Endothelial cell (in vitro differentiated cells): Measurements from ENCODE around the gene TMEM203. TPM values are rescaled to one million over a fixed set of nuclear protein-coding genes. Genes with fewer than 3 reads are reported as not detected.

Source experiments
- DNase-seq: peaks from one replicate; pipeline ENCODE4 v3.0.0; 2021; ENCODE audit warnings: low spot score
- H3K27ac Mint-ChIP-seq: one replicate; pipeline ENCODE4 v1.8.0; 2021; ENCODE audit warnings: mixed read lengths, inconsistent platforms; ENCODE audit not compliant: unreplicated experiment
- H3K27me3 Mint-ChIP-seq: one replicate; pipeline ENCODE4 v1.8.0; 2021; ENCODE audit warnings: mild to moderate bottlenecking, moderate library complexity, mixed read lengths, inconsistent platforms; ENCODE audit not compliant: unreplicated experiment
- H3K36me3 Mint-ChIP-seq: one replicate; pipeline ENCODE4 v1.8.0; 2021; ENCODE audit warnings: mild to moderate bottlenecking, low read depth, mixed read lengths, inconsistent platforms; ENCODE audit not compliant: unreplicated experiment
- H3K4me1 Mint-ChIP-seq: one replicate; pipeline ENCODE4 v1.8.0; 2021; ENCODE audit warnings: mild to moderate bottlenecking, mixed read lengths, inconsistent platforms; ENCODE audit not compliant: unreplicated experiment
- H3K4me3 Mint-ChIP-seq: one replicate; pipeline ENCODE4 v1.8.0; 2021; ENCODE audit warnings: mild to moderate bottlenecking, mixed read lengths, inconsistent platforms; ENCODE audit not compliant: unreplicated experiment
- H3K9me3 Mint-ChIP-seq: one replicate; pipeline ENCODE4 v1.8.0; 2021; ENCODE audit warnings: mixed read lengths, inconsistent platforms; ENCODE audit not compliant: unreplicated experiment
- total RNA-seq: library from RNA; stranded (reverse); fragmentation: NEBNext Ultra II Directional; extraction: Animal tissue kit (Norgen Biotek cat#: 25700); gene quantifications from one replicate; pipeline ENCODE4 v1.2.1, GENCODE V29; 2021; ENCODE audit not compliant: unreplicated experiment
- TF ChIP-seq, protein P1 (sequence below): fragments of 200-600 bp; sonication (generic); IDR thresholded peaks from one replicate; pipeline ENCODE4 v1.5.0; 2021; ENCODE audit warnings: antibody characterized with exemption; ENCODE audit not compliant: unreplicated experiment

The TMEM203 gene
- total RNA-seq, 1 donor from 2014 or later, result 27.4 TPM

DNA sequence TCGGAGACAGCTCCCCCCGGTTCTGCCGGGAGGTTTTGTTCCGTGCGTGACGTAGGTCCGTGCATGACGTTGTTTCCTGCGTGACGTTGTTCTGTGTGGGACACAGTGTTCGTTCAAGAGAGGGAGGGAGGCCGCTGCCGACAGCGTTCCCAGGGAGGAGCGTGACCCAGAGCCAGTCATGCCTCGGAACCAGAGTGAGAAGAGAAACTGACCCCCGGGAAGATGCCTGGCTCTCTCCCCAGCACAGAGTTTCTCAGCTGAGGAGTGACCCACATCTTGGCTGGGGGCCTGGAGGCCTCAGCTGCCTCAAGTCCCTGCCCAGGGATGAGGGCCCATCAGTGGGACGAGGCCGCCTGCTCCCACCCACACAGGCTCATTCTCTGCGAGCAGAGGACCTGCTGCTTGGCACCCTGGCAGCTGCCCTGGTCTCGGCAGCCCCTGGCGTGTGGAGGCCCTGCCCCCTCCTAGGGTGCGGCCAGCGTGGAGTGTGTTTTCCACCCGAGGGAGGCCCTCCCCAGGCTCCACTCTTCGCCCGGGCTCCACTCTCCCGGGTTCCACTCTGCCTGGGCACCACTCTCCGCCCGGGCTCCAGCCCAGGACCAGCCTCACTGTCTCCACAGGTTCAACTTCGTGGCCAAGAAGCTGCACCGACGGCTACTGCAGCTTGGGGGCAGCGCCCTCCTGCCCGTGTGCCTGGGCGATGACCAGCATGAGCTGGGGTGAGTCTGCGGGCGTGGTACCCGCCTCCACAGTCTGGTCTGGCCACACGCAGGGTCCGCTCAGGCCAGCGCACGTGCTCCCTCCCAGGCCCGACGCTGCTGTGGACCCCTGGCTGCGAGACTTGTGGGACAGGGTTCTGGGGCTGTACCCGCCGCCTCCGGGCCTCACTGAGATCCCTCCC, 8.0 kb upstream of the TMEM203 start:
- no peak for DNase-seq
- Mint-ChIP-seq H3K27ac (peak overlapping the region; percentile 48), H3K27me3 (peaks cover 12% of the 10 kb centered on the region), H3K4me1 (peaks cover 6% of the 10 kb centered on the region), H3K9me3 (no peaks in the 10 kb centered on the region), H3K36me3 (peaks cover 13% of the 10 kb centered on the region), H3K4me3 (peak overlapping the region; percentile 59)
- TF ChIP-seq, protein P1, sequence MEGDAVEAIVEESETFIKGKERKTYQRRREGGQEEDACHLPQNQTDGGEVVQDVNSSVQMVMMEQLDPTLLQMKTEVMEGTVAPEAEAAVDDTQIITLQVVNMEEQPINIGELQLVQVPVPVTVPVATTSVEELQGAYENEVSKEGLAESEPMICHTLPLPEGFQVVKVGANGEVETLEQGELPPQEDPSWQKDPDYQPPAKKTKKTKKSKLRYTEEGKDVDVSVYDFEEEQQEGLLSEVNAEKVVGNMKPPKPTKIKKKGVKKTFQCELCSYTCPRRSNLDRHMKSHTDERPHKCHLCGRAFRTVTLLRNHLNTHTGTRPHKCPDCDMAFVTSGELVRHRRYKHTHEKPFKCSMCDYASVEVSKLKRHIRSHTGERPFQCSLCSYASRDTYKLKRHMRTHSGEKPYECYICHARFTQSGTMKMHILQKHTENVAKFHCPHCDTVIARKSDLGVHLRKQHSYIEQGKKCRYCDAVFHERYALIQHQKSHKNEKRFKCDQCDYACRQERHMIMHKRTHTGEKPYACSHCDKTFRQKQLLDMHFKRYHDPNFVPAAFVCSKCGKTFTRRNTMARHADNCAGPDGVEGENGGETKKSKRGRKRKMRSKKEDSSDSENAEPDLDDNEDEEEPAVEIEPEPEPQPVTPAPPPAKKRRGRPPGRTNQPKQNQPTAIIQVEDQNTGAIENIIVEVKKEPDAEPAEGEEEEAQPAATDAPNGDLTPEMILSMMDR, result no peak

DNA sequence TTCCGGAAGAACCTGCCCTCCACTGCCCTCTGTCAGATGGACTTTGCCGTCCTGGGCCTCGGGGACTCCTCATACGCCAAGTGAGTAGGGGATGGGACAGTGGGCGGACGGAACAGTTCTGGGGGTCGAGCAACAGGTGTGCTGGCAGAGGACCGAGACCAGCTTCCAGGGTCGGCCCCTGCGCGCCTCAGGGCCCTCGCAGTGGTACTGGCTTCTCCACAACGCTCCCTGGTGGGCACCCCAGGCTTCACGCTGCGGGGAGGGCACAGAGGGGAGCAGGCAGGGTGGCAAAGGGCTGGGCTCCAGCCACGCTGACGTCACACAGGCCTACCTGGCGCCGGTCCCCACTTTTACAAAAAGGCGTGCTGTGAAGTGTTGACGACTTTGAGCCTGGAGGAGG, 7.1 kb upstream of the TMEM203 start:
- TF ChIP-seq, protein P1, result no peak
- DNase-seq, result no peak
- no peak overlapping the region for H3K4me3 Mint-ChIP-seq
- H3K36me3 Mint-ChIP-seq, result peaks cover 15% of the 10 kb centered on the region
- H3K9me3 Mint-ChIP-seq, result no peaks in the 10 kb centered on the region
- H3K27me3 Mint-ChIP-seq, result peaks cover 13% of the 10 kb centered on the region
- no peak overlapping the region for H3K27ac Mint-ChIP-seq
- H3K4me1 Mint-ChIP-seq, result peaks cover 7% of the 10 kb centered on the region

DNA sequence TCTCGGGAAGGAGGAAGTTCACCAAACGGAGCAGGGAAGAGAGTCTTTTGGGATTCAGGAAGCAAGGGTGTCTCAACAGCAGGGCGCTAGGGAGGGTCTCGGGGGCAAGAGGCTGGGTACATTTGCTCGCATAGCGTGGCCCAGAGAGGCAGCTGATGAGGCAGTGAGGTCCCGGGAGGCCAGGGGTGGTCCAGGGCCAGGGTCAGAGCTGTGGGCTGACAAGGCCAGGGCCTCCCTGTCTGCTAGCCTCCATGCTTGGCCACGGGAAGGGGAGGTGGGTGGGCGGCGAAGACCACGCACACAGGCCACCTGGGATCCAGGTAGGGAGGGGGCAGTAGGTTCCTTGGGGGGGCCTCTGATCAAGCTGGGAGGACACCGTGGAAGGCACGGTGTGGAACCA, 6.1 kb upstream of the TMEM203 start:
- H3K4me3 Mint-ChIP-seq, result peak overlapping the region; percentile 83
- H3K27ac Mint-ChIP-seq, result peak overlapping the region; percentile 68
- peaks cover 17% of the 10 kb centered on the region for H3K4me1 Mint-ChIP-seq
- H3K36me3 Mint-ChIP-seq, result peaks cover 25% of the 10 kb centered on the region
- H3K9me3 Mint-ChIP-seq, result no peaks in the 10 kb centered on the region
- no peak for DNase-seq
- peaks cover 12% of the 10 kb centered on the region for H3K27me3 Mint-ChIP-seq
- TF ChIP-seq, protein P1, result no peak

- Mint-ChIP-seq H3K27ac (peak overlapping the region; percentile 55), H3K4me1 (peaks cover 27% of the 10 kb centered on the region), H3K27me3 (peaks cover 14% of the 10 kb centered on the region), H3K4me3 (peak overlapping the region; percentile 97), H3K9me3 (no peaks in the 10 kb centered on the region), H3K36me3 (peaks cover 22% of the 10 kb centered on the region)
- no peak for DNase-seq
- TF ChIP-seq, protein P1, result no peak
These were observed 1.2 kb upstream of the TMEM203 start for GRCh38 chr9:137206602-137207001.

- DNase-seq, result no peak
- H3K4me1 Mint-ChIP-seq, result peaks cover 21% of the 10 kb centered on the region
- TF ChIP-seq, protein P1, result no peak
- peak overlapping the region; percentile 48 for H3K27ac Mint-ChIP-seq
- peaks cover 9% of the 10 kb centered on the region for H3K27me3 Mint-ChIP-seq
- no peaks in the 10 kb centered on the region for H3K9me3 Mint-ChIP-seq
- peaks cover 15% of the 10 kb centered on the region for H3K36me3 Mint-ChIP-seq
- peak overlapping the region; percentile 97 for H3K4me3 Mint-ChIP-seq
These were observed 720 bp downstream of the TMEM203 start for GRCh38 chr9:137204731-137205125.
